Neuronal stem cell (in vitro differentiated cells): ENCODE results near the gene RCC2.

ENCODE experiments used
- DNase-seq: peaks from one replicate; pipeline ENCODE4 v3.0.0-alpha.2; 2013; ENCODE audit warnings: low spot score
- H2AFZ ChIP-seq: one replicate; pipeline ENCODE4 v1.6.1; 2013; ENCODE audit warnings: mild to moderate bottlenecking, low read length, inconsistent platforms
- H2AK5ac ChIP-seq: 2 replicates; pipeline ENCODE4 v1.6.1; 2013; ENCODE audit warnings: low read depth, mild to moderate bottlenecking, inconsistent platforms, low read length, moderate library complexity, mixed read lengths
- H2BK120ac ChIP-seq: 2 replicates; pipeline ENCODE4 v1.6.1; 2013; ENCODE audit warnings: low read depth, mild to moderate bottlenecking, inconsistent platforms, low read length, moderate library complexity, mixed read lengths
- H2BK12ac ChIP-seq: one replicate; pipeline ENCODE4 v1.6.1; 2013; ENCODE audit warnings: low read length, inconsistent platforms
- H2BK15ac ChIP-seq: 2 replicates; pipeline ENCODE4 v1.6.1; 2013; ENCODE audit warnings: mild to moderate bottlenecking, low read length, inconsistent platforms, mixed read lengths
- H2BK5ac ChIP-seq: one replicate; pipeline ENCODE4 v1.6.1; 2013; ENCODE audit warnings: inconsistent platforms, mild to moderate bottlenecking, low read length, moderate library complexity
- H3K14ac ChIP-seq: one replicate; pipeline ENCODE4 v1.6.1; 2013; ENCODE audit warnings: low read length, inconsistent platforms
- H3K18ac ChIP-seq: 2 replicates; pipeline ENCODE4 v1.6.1; 2013; ENCODE audit warnings: low read length, inconsistent platforms
- H3K23ac ChIP-seq: 2 replicates; pipeline ENCODE4 v1.6.1; 2013; ENCODE audit warnings: low read depth, mild to moderate bottlenecking, mixed read lengths, low read length, inconsistent platforms; ENCODE audit not compliant: poor library complexity
- H3K27ac ChIP-seq: replicated peaks from 3 replicates; pipeline ENCODE4 v1.5.1; 2013; ENCODE audit warnings: low read length, inconsistent platforms
- H3K27me3 ChIP-seq, 3 experiments: 2 replicates each; pipeline ENCODE4 v1.6.1; 2013; ENCODE audit warnings: low read length in 3 of 3, mild to moderate bottlenecking in 2 of 3, inconsistent platforms in 1 of 3, low read depth in 1 of 3, mixed read lengths in 1 of 3, moderate library complexity in 1 of 3; ENCODE audit not compliant: control insufficient read depth in 3 of 3, insufficient read depth in 3 of 3
- H3K36me3 ChIP-seq, 2 donors: replicated peaks in 1 of 2; 2 replicates each; pipeline ENCODE4 v1.6.1; 2013; ENCODE audit warnings: low read length in 2 of 2; ENCODE audit not compliant: control insufficient read depth in 2 of 2, insufficient read depth in 2 of 2
- H3K4ac ChIP-seq: 2 replicates; pipeline ENCODE4 v1.6.1; 2013; ENCODE audit warnings: inconsistent platforms, mild to moderate bottlenecking, low read length, moderate library complexity
- H3K4me1 ChIP-seq, 2 donors: 1 replicate in 1 of 2; 2 replicates in 1 of 2; pipeline ENCODE4 v1.6.1; 2013; ENCODE audit warnings: low read length in 2 of 2, low read depth in 1 of 2; ENCODE audit not compliant: control insufficient read depth in 2 of 2, insufficient read depth in 1 of 2
- H3K4me2 ChIP-seq: one replicate; pipeline ENCODE4 v1.6.1; 2013; ENCODE audit warnings: mild to moderate bottlenecking, low read length, inconsistent platforms; ENCODE audit not compliant: insufficient read depth, poor library complexity, severe bottlenecking
- H3K4me3 ChIP-seq, 2 donors: 2 replicates each; pipeline ENCODE4 v1.5.1; 2013; ENCODE audit warnings: low read length in 2 of 2, mild to moderate bottlenecking in 2 of 2, inconsistent platforms in 1 of 2, moderate library complexity in 1 of 2
- H3K79me1 ChIP-seq: one replicate; pipeline ENCODE4 v1.6.1; 2013; ENCODE audit warnings: low read depth, mild to moderate bottlenecking, inconsistent platforms, low read length, moderate library complexity
- H3K9ac ChIP-seq: one replicate; pipeline ENCODE4 v1.6.1; 2013; ENCODE audit warnings: mild to moderate bottlenecking, low read depth, low read length, inconsistent platforms; ENCODE audit not compliant: poor library complexity
- H3K9me3 ChIP-seq, 2 donors: replicated peaks in 1 of 2; 2 replicates each; pipeline versions ENCODE3 to v1.6.1; 2013; ENCODE audit warnings: low read length in 2 of 2, mild to moderate bottlenecking in 2 of 2, inconsistent platforms in 1 of 2, low read depth in 1 of 2, mixed read lengths in 1 of 2, moderate library complexity in 1 of 2; ENCODE audit not compliant: control insufficient read depth in 2 of 2, insufficient read depth in 1 of 2
- H4K8ac ChIP-seq: one replicate; pipeline ENCODE4 v1.6.1; 2013; ENCODE audit warnings: low read depth, mild to moderate bottlenecking, inconsistent platforms, low read length, moderate library complexity
- H4K91ac ChIP-seq: one replicate; pipeline ENCODE4 v1.6.1; 2013; ENCODE audit warnings: low read length, low read depth, mild to moderate bottlenecking, inconsistent platforms; ENCODE audit not compliant: poor library complexity
- WGBS, 2 donors: extraction: QIAGEN DNeasy Blood & Tissue Kit; methylation state at CpG; one replicate each; pipeline ENCODE4 v1.1.7; 2013; ENCODE audit warnings: missing lambda C conversion rate in 2 of 2, mixed read lengths in 1 of 2; ENCODE audit not compliant: insufficient read length in 2 of 2, insufficient replicate concordance in 1 of 2; ENCODE audit errors: extremely low coverage in 2 of 2; 5-methylcytosine and 5-hydroxymethylcytosine counted together

Gene RCC2

GRCh38 chr1:17427696-17428660, 11.5 kb downstream of the RCC2 start:
- Histone ChIP-seq H2BK5ac (no peak overlapping the region), H3K4me3 (no peak overlapping the region), H3K14ac (no peak overlapping the region), H3K9me3 (no peaks in the 10 kb centered on the region), H4K91ac (no peak overlapping the region), H3K18ac (no peak overlapping the region), H3K27me3 (no peaks in the 10 kb centered on the region), H3K4me1 (no peaks in the 10 kb centered on the region), H2BK120ac (no peak overlapping the region), H4K8ac (no peak overlapping the region), H3K9ac (no peak overlapping the region), H3K27ac (no peak overlapping the region), H2BK15ac (no peak overlapping the region), H3K4ac (no peak overlapping the region), H2AFZ (no peak overlapping the region), H2BK12ac (no peak overlapping the region), H3K36me3 (peaks cover 67 to 94% of the 10 kb centered on the region in 2 donors), H2AK5ac (no peak overlapping the region), H3K23ac (no peak overlapping the region), H3K4me2 (no peak overlapping the region), H3K79me1 (peaks cover 16% of the 10 kb centered on the region)
- no peak for DNase-seq
- WGBS, 2 donors = no CpG with 5 or more reads among the region's 21 CpGs

- no CpG with 5 or more reads among the region's 18 CpGs for WGBS, 2 donors
- no peak overlapping the region for H2AK5ac ChIP-seq
- H3K4me2 ChIP-seq = no peak overlapping the region
- H2AFZ ChIP-seq = no peak overlapping the region
- no peak overlapping the region for H2BK120ac ChIP-seq
- H3K27me3 ChIP-seq = no peaks in the 10 kb centered on the region
- DNase-seq = no peak
- H4K8ac ChIP-seq = no peak overlapping the region
- H3K14ac ChIP-seq = no peak overlapping the region
- peak overlapping the region; percentile 24 for H3K9ac ChIP-seq
- no peak overlapping the region for H3K4ac ChIP-seq
- H4K91ac ChIP-seq = no peak overlapping the region
- H3K36me3 ChIP-seq = peaks cover 70 to 96% of the 10 kb centered on the region in 2 donors
- no peak overlapping the region for H3K27ac ChIP-seq
- no peaks in the 10 kb centered on the region for H3K9me3 ChIP-seq
- no peak overlapping the region for H3K23ac ChIP-seq
- H3K18ac ChIP-seq = no peak overlapping the region
- no peak overlapping the region for H2BK12ac ChIP-seq
- H2BK5ac ChIP-seq = no peak overlapping the region
- H3K79me1 ChIP-seq = peaks cover 11% of the 10 kb centered on the region
- no peak overlapping the region for H3K4me3 ChIP-seq
- H3K4me1 ChIP-seq = no peaks in the 10 kb centered on the region
- H2BK15ac ChIP-seq = no peak overlapping the region
Measured at GRCh38 chr1:17425806-17426600, 13.5 kb downstream of the RCC2 start.

- peak overlapping the region; percentile 57 for H3K14ac ChIP-seq
- no peak for DNase-seq
Measured at GRCh38 chr1:17423781-17424245, 15.7 kb downstream of the RCC2 start.

GRCh38 chr1:17422461-17422860, 17.0 kb downstream of the RCC2 start:
- Histone ChIP-seq H4K91ac (no peak overlapping the region), H3K36me3 (peaks cover 68 to 98% of the 10 kb centered on the region in 2 donors), H3K9ac (no peak overlapping the region), H3K4me2 (no peak overlapping the region), H3K18ac (no peak overlapping the region), H2BK12ac (no peak overlapping the region), H4K8ac (no peak overlapping the region), H3K27me3 (no peaks in the 10 kb centered on the region), H2BK120ac (no peak overlapping the region), H3K4ac (no peak overlapping the region), H3K27ac (no peak overlapping the region), H2BK5ac (no peak overlapping the region), H2AK5ac (no peak overlapping the region), H3K14ac (peak overlapping the region; percentile 23), H3K9me3 (no peaks in the 10 kb centered on the region), H3K79me1 (peaks cover 16% of the 10 kb centered on the region), H3K4me3 (no peak overlapping the region), H2BK15ac (no peak overlapping the region), H2AFZ (no peak overlapping the region), H3K4me1 (no peaks in the 10 kb centered on the region), H3K23ac (no peak overlapping the region)
- WGBS, 2 donors = no CpG with 5 or more reads among the region's 7 CpGs
- no peak for DNase-seq

More at GRCh38 chr1:17423781-17424245, 15.7 kb downstream of the RCC2 start:
- Histone ChIP-seq H3K27ac (no peak overlapping the region), H3K27me3 (no peaks in the 10 kb centered on the region), H4K91ac (no peak overlapping the region), H2BK120ac (no peak overlapping the region), H2BK15ac (no peak overlapping the region), H3K9me3 (no peaks in the 10 kb centered on the region), H3K4ac (no peak overlapping the region), H2AFZ (no peak overlapping the region), H3K4me2 (no peak overlapping the region), H3K9ac (no peak overlapping the region), H3K4me3 (peak overlapping the region in 1 of 2 donors; percentile 3), H3K79me1 (peaks cover 16% of the 10 kb centered on the region), H3K4me1 (no peaks in the 10 kb centered on the region), H2BK12ac (no peak overlapping the region), H2BK5ac (no peak overlapping the region), H2AK5ac (no peak overlapping the region), H3K18ac (no peak overlapping the region), H3K23ac (peak overlapping the region; percentile 30), H4K8ac (no peak overlapping the region), H3K36me3 (peaks cover 72 to 98% of the 10 kb centered on the region in 2 donors)
- WGBS, 2 donors = no CpG with 5 or more reads among the region's 13 CpGs
